Panc1 (cell line): ENCODE results near the gene MEIOSIN. TPM values are rescaled to one million over a fixed set of nuclear protein-coding genes. Genes with fewer than 3 reads are reported as not detected.

Source experiments
- ATAC-seq: fragments of 200-7000 bp; cut with Tn5 transposase; 2 replicates; pipeline ENCODE4 v1.9.1; 2020; ENCODE audit warnings: mild to moderate bottlenecking, moderate library complexity
- BruUV-seq: library from RNA; stranded (reverse); fragments of 400-500 nt; replicated peaks from 2 replicates; lab custom pipeline; 2021; lab: Mats Ljungman, UMichigan
- CTCF ChIA-PET: fragments of 300-600 bp; sonication (Branson Sonifier 250); formaldehyde crosslinking; loops from one replicate; lab custom pipeline; 2022; ENCODE audit warnings: antibody characterized with exemption; lab: Charles Lee
- POLR2A ChIA-PET: fragments of 300-600 bp; sonication (Branson Sonifier 250); formaldehyde crosslinking; loops from one replicate; lab custom pipeline; 2022; ENCODE audit warnings: antibody characterized with exemption; lab: Charles Lee
- DNase-seq: peaks from one replicate; pipeline ENCODE4 v3.0.0-alpha.2; 2010; ENCODE audit warnings: low read depth, low spot score
- H3K27ac ChIP-seq: 2 replicates; pipeline ENCODE4 v1.5.1; 2011; ENCODE audit warnings: mild to moderate bottlenecking, low read length, inconsistent platforms
- H3K27me3 ChIP-seq: fragments of 200-500 bp; sonication (Bioruptor generic); 2 replicates; pipeline ENCODE4 v1.6.0; 2014; ENCODE audit warnings: low read length, inconsistent platforms; ENCODE audit not compliant: control insufficient read depth, insufficient read depth
- H3K36me3 ChIP-seq: fragments of 200-500 bp; sonication (Bioruptor generic); 2 replicates; pipeline ENCODE4 v1.5.1; 2014; ENCODE audit warnings: inconsistent platforms, mild to moderate bottlenecking, low read length, moderate library complexity; ENCODE audit not compliant: control insufficient read depth, insufficient read depth
- H3K4me1 ChIP-seq: 2 replicates; pipeline ENCODE4 v1.5.1; 2011; ENCODE audit warnings: inconsistent platforms, mild to moderate bottlenecking, low read length, moderate library complexity; ENCODE audit not compliant: control insufficient read depth, insufficient read depth
- H3K4me3 ChIP-seq, 2 experiments: 2 replicates each; pipeline ENCODE4 v1.5.1; 2011 to 2012; ENCODE audit warnings: low read depth in 2 of 2, low read length in 2 of 2, mild to moderate bottlenecking in 2 of 2, inconsistent platforms in 1 of 2, moderate library complexity in 1 of 2
- H3K9me3 ChIP-seq: fragments of 200-500 bp; sonication (Bioruptor generic); 2 replicates; pipeline ENCODE4 v1.5.1; 2014; ENCODE audit warnings: low read depth, mild to moderate bottlenecking, inconsistent platforms, low read length, moderate library complexity; ENCODE audit not compliant: control insufficient read depth, insufficient read depth
- POLR2AphosphoS5 ChIP-seq: IDR thresholded peaks from 2 replicates; pipeline ENCODE4 v1.6.1; 2012; ENCODE audit warnings: mild to moderate bottlenecking, low read depth, low read length, moderate library complexity
- SIN3A ChIP-seq: IDR thresholded peaks from 2 replicates; pipeline ENCODE4 v1.6.1; 2012; ENCODE audit warnings: low read depth, mild to moderate bottlenecking, low read length, moderate library complexity, borderline replicate concordance; ENCODE audit not compliant: insufficient read depth
- TCF7L2 ChIP-seq: IDR thresholded peaks from 2 replicates; pipeline ENCODE4 v1.6.1; 2011; ENCODE audit warnings: mild to moderate bottlenecking, low read depth, low read length, inconsistent platforms
- in situ Hi-C: cut with HindIII; loops from 2 replicates; pipeline ENCODE4 v1.10.0; 2016; ENCODE audit warnings: low sequenced_read_pairs, low pct_unique_long_range_greater_than_20kb
- intact Hi-C: fragments of 100-400 bp; cut with micrococcal nuclease; formaldehyde crosslinking; loops from one replicate; pipeline ENCODE4 v1.10.0; 2022; ENCODE audit not compliant: unreplicated experiment
- total RNA-seq: library from RNA; stranded (reverse); gene quantifications from one replicate; pipeline ENCODE4 v1.2.1, GENCODE V29; 2021; ENCODE audit not compliant: unreplicated experiment
- TF ChIP-seq, protein P1 (sequence below), 2 experiments: IDR thresholded peaks; 2 replicates each; pipeline ENCODE4 v1.6.1; 2011 to 2012; ENCODE audit warnings: low read depth in 2 of 2, control low read depth in 1 of 2, low read length in 1 of 2, mild to moderate bottlenecking in 1 of 2, moderate library complexity in 1 of 2; ENCODE audit not compliant: insufficient read depth in 1 of 2
- TF ChIP-seq, protein P2 (sequence below): fragments of 450-650 bp; IDR thresholded peaks from 2 replicates; pipeline ENCODE4 v1.5.1; 2017; ENCODE audit warnings: mild to moderate bottlenecking

Gene MEIOSIN
- total RNA-seq, 1 experiment from 2014 or later = not detected

DNA sequence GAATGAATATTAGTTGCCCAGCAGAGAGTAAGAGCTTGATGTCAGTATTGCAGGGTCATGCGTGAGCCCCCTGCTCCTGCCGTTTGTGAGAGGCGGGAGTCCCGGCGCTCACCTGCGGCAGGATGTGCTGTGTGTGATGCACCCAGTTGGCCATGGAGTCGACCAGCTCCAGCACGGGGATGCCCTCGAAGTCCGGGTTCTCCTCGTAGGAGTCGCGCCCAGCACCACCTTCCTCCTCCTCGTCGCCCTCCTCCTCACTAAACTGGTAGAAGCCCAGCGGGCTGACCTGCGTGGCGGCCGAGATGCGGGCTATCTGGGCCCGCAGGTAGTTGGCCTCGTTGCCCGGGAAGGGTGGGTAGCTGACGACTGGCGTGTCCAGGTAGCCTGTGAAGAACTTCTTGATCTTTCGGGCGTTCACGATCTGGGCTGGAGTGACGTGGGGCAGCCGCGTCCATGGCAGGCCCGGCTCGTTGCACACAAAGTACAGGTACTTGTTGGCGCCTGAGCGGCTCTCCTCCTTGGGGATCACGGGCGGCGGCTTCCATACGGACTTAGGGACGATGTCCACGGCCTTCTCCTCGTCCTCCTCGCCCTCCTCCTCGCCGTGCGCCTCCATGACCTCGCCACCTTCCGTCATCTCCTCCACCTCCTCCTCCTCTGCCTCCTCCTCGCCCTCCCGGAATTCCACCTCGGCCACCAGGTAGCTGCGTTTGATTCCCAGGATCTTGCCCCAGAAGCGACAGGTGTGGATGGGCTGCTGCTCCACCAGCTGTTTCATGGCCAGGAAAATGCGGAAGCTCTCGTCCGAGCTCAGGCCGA is 71.1 kb downstream of the MEIOSIN start:
- DNase-seq (no peak), ATAC-seq (no peak)
- peaks cover under 1% of the 10 kb centered on the region; the same call in 1 of the 2 replicates for H3K4me1 ChIP-seq
- CTCF ChIA-PET = no interaction called here
- intact Hi-C loops (no loop called here), in situ Hi-C loops (no loop called here)
- POLR2A ChIA-PET = no interaction called here
- H3K4me3 ChIP-seq = no peak overlapping the region
- H3K27ac ChIP-seq = no peak overlapping the region
- TF ChIP-seq TCF7L2 (no peak), POLR2AphosphoS5 (no peak), SIN3A (no peak)
- TF ChIP-seq, protein P1, sequence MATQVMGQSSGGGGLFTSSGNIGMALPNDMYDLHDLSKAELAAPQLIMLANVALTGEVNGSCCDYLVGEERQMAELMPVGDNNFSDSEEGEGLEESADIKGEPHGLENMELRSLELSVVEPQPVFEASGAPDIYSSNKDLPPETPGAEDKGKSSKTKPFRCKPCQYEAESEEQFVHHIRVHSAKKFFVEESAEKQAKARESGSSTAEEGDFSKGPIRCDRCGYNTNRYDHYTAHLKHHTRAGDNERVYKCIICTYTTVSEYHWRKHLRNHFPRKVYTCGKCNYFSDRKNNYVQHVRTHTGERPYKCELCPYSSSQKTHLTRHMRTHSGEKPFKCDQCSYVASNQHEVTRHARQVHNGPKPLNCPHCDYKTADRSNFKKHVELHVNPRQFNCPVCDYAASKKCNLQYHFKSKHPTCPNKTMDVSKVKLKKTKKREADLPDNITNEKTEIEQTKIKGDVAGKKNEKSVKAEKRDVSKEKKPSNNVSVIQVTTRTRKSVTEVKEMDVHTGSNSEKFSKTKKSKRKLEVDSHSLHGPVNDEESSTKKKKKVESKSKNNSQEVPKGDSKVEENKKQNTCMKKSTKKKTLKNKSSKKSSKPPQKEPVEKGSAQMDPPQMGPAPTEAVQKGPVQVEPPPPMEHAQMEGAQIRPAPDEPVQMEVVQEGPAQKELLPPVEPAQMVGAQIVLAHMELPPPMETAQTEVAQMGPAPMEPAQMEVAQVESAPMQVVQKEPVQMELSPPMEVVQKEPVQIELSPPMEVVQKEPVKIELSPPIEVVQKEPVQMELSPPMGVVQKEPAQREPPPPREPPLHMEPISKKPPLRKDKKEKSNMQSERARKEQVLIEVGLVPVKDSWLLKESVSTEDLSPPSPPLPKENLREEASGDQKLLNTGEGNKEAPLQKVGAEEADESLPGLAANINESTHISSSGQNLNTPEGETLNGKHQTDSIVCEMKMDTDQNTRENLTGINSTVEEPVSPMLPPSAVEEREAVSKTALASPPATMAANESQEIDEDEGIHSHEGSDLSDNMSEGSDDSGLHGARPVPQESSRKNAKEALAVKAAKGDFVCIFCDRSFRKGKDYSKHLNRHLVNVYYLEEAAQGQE (IDR thresholded peaks at IDR 0.05; ENCODE audit: insufficient read depth in 1 of 2, low read depth in 2 of 2, low read length in 1 of 2) = no peak
- TF ChIP-seq, protein P2, sequence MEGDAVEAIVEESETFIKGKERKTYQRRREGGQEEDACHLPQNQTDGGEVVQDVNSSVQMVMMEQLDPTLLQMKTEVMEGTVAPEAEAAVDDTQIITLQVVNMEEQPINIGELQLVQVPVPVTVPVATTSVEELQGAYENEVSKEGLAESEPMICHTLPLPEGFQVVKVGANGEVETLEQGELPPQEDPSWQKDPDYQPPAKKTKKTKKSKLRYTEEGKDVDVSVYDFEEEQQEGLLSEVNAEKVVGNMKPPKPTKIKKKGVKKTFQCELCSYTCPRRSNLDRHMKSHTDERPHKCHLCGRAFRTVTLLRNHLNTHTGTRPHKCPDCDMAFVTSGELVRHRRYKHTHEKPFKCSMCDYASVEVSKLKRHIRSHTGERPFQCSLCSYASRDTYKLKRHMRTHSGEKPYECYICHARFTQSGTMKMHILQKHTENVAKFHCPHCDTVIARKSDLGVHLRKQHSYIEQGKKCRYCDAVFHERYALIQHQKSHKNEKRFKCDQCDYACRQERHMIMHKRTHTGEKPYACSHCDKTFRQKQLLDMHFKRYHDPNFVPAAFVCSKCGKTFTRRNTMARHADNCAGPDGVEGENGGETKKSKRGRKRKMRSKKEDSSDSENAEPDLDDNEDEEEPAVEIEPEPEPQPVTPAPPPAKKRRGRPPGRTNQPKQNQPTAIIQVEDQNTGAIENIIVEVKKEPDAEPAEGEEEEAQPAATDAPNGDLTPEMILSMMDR = no peak
- H3K36me3 ChIP-seq = no peaks in the 10 kb centered on the region
- no TSS peak for BruUV-seq
- no peaks in the 10 kb centered on the region for H3K9me3 ChIP-seq
- H3K27me3 ChIP-seq = no peaks in the 10 kb centered on the region

DNA sequence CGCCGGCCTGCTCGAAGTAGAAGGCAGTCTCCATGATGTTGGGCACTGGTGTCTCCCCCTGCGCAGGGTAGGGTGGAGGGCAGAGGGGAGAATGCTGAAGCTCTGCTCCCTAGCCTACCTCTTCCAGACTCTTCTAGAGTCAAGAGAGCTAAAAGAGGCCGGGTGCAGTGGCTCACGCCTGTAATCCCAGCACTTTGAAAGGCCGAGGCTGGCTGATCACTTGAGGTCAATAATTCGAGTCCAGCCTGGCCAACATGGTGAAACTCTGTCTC is 71.7 kb downstream of the MEIOSIN start:
- no TSS peak for BruUV-seq
- ChIA-PET CTCF (interaction anchor here (0.7 kb wide), 1 partner anchor 123 kb away, joined by 3 read pairs; no protein-coding TSS in a partner anchor), POLR2A (no interaction called here)

More for the DNA sequence above, 71.7 kb downstream of the MEIOSIN start:
- ATAC-seq (no peak), DNase-seq (no peak)
- no peak overlapping the region for H3K4me3 ChIP-seq
- H3K27me3 ChIP-seq = no peaks in the 10 kb centered on the region
- H3K27ac ChIP-seq = no peak overlapping the region
- intact Hi-C loops = no loop called here
- no peaks in the 10 kb centered on the region for H3K9me3 ChIP-seq
- peaks cover 4% of the 10 kb centered on the region; the same call in 1 of the 2 replicates for H3K4me1 ChIP-seq
- in situ Hi-C loops = no loop called here
- no peak for TF ChIP-seq POLR2AphosphoS5
- TF ChIP-seq SIN3A = no peak
- TF ChIP-seq TCF7L2 = no peak
- TF ChIP-seq, protein P1 (IDR thresholded peaks at IDR 0.05; ENCODE audit: insufficient read depth in 1 of 2, low read depth in 2 of 2, low read length in 1 of 2) = no peak
- TF ChIP-seq, protein P2 = no peak
- H3K36me3 ChIP-seq = no peaks in the 10 kb centered on the region
